NCI-H1048 (cell line): ENCODE measurements around the gene LYAR.

ENCODE experiments used
- DNase-seq: peaks from one replicate; lab custom pipeline; 2025; lab: John Stamatoyannopoulos, UW

Gene LYAR

DNA sequence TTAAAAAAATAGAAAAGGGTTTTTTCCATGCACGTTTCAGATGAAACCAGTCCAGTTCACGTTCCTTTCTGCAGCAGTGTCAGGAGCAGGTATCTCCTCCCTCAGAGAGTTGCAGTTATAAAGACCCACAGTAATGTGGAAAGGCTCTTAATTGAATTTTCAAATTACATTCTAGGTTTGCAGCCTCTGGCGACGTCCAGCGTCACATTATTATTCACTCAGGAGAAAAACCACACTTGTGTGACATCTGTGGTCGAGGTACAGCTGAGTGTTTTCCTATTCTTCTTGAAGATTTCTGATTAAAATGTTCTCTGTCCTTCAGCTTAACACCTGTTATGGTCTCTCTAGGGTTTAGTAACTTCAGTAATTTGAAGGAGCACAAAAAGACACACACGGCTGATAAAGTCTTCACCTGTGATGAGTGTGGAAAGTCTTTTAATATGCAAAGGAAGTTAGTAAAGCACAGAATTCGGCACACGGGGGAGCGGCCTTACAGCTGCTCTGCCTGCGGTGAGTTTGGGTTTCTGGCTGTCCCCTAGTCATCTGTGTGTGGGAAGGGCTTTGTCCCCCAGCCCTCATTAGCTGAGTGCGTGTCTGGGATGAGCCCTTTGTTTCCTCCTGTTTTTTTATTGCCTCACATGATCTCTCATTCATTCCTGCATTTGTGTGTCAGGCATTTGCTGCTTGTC is 25.7 kb upstream of the LYAR start:
- no peak for DNase-seq

DNA sequence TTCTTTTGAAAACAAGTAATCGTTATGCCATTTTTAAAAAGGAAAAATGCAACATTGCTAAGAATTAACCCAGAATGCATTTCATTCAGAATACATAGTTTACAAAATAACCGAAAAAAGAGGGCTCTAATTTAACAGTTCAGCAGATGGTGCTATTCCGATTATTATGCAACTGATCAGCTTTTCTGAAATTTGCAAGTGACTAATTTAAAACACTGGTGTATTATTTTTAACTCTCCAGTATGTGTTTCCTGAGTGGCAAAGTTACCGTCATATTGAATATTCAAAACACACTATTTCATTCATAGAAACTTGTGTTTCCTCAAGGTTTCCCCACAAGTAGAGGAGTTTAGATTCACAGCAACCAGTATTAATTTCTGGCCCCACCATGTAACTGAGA is 21.2 kb upstream of the LYAR start:
- no peak for DNase-seq

DNA sequence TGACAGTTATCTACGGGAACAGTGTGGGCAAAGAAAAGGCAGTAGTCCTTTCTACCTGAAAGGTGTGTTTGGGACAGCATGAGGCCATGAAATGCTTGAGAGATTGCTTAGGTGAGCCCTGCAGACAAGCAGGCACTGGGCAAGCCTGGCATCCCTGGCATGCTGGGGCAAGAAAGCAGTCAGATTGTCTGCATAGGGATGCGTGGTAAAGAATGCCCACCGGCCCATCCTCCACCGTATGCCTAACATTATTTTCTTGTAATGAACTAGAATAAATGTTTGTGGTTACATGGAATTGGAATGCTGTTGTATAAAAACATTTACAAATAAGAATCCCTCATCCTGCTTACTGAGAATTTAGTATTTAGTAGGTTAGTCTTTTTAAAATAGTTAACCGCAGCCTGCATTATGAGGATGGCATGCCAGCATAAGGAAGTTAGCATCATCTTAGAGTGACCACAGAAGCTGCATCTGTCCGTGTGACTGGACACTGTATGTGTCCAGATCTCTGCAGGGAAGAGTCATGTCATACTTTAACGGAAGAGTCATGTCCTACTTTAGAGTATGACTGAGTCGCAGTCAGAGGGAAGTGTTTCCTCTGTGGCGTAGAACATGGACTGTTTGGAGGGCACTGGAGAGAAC is 19.0 kb upstream of the LYAR start:
- no peak for DNase-seq

DNA sequence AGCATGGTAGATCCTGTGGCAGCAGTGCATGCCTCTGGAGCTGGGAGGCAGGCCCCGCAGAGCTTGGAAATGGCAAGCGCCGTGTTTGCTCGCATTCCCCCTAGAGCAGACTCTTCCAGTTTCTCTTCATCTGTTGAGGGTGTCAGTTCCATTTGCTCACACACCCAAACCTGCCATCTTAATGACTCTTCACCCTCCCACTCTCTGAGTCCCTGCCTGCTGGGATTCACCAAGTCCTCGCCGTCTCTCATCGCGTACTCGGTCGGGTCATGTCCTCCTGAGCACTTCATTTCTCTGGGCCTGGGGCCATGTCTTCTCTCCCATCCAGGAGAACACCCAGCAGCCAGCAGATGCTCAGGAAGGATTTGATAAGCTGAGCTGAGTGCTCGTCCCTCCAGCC is 17.0 kb upstream of the LYAR start:
- DNase-seq, result no peak

DNA sequence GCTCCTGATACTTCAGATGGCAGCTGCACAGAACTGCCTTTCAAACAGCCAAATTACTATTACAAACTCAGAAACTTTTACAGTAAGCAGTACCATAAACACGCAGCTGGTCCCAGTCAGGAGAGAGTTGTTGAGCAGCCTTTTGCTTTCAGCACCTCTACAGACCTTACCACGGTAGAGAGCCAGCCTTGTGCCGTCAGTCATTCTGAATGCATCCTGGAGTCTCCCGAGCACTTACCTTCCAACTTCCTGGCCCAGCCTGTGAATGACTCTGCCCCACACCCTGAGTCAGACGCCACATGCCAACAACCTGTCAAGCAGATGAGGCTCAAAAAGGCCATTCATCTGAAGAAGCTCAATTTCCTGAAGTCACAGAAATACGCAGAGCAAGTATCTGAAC is 12.5 kb upstream of the LYAR start:
- no peak for DNase-seq

DNA sequence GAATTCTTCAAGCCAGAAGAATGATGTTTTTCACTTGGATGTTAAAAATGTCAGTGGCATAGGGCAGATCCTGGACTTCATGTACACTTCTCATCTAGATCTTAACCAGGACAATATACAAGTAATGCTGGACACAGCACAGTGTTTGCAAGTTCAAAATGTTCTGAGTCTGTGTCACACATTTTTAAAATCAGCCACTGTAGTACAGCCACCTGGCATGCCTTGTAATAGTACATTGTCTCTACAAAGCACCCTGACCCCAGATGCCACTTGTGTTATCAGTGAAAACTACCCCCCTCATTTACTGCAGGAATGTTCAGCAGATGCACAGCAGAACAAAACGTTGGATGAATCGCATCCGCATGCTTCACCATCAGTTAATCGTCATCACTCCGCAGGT is 12.0 kb upstream of the LYAR start:
- no peak for DNase-seq

DNA sequence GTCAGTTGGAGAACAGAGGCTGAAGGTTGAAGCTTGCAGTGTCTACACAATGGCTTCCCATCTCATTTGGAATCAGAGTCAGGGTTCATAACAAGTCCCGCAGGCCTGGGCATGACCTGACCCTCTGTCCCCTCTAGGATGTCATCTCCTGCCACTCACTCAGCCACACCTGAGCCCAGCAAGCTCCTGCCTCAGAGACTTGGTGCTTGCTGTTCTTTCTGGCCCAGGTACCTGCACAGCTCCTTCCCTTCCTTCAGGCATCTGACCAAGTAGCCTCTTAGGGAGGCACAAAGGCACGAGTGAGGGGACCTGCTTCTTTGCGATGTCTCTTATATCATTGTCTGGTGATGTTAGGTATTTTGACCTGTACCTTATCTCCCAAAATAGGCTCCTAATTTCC is 9.1 kb upstream of the LYAR start:
- DNase-seq, result no peak

DNA sequence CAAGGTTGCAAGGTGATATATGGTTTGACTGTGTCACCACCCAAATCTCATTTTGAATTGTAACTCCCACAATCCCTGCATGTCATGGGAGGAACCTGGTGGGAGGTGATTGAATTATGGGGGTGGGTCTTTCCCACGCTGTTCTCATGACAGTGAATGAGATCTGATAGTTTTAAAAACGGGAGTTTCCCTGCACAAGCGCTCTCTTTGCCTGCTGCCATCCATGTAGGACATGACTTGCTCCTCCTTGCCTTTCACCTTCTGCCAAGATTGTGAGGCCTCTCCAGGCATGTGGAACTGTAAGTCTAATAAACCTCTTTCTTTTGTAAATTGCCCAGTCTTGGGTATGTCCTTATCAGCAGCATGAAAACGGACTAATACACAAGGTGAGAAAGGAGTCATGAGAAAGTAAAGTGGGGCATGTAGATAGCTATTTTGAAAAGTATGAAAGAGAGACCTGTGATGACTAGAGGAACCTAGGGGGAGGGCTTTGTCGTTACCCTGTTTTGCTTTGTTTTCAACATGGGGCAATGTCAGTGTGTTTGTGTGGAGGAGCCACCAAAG is 6.4 kb upstream of the LYAR start:
- no peak for DNase-seq

DNA sequence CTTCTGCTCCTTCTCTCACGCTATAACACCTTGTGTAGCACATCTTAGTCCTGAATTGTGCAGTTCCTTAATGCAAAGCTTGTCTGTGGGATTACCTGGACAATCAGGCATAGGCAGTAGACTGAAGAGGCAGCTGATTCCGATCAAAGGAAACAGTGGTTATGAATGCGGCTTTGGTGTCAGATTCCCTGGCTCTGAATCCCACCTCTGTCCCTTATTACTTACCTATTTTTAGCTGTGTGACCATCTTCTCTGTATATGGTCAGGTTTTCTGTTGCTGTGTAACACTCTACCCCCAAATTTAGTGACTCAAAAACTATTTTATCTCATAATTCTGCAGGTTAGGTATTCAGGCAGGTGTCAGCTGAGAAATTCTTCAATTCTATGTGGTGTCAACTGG is 3.3 kb upstream of the LYAR start:
- DNase-seq, result no peak

DNA sequence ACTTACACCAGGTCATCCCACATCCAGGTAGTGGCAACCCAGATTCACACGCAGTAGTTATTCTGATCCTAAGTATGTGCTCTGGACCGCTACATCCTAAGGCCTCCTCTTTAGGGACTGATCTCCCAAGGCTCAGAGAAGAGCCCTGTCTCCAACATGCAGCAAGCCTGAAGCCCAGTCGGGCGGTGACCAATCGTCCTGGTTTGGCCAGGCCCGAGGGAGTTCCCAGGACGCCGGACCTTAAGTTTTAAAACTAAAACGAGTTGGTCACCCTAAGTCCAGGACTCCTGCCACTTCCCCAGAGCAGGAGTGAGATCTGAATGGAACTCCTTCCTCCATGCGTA is 385 bp downstream of the LYAR start:
- no peak for DNase-seq

DNA sequence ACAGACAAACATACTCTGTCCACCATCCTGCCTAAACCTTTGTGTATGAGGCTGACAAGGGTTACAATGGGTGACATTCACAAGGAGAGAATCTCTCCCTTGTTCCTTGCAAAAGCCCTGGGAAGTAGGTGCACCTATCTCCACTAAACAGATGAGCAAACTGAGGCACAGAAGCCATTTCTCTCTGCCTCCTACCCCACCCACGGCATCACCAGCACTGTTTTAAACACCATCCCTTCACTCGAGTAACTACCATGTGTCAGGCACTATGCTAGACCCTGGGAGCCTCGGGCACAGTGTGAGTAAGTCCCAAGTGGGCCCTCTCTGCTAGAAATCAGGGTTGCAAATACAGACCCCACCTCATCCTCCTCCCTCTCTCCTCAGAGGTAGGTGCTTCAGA is 899 bp downstream of the LYAR start:
- no peak for DNase-seq

DNA sequence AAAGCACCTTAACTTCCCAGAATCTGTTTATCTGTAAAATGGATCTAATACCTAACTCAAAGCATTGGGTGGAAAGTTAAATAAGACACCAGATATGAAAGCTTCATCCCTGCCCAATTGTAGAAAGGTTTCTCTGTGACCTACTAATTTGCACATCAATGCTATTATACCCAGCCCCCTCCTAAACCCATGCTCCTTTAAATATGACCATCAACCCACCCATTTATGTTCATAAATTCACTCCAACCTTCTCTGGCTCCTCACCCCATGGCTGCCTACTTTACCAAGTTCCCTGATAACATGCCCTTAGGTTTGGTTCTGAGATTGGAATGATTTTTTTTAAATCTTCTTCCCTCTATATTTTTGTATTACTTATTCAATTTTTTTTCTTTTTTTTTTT is 1.9 kb downstream of the LYAR start:
- no peak for DNase-seq

DNA sequence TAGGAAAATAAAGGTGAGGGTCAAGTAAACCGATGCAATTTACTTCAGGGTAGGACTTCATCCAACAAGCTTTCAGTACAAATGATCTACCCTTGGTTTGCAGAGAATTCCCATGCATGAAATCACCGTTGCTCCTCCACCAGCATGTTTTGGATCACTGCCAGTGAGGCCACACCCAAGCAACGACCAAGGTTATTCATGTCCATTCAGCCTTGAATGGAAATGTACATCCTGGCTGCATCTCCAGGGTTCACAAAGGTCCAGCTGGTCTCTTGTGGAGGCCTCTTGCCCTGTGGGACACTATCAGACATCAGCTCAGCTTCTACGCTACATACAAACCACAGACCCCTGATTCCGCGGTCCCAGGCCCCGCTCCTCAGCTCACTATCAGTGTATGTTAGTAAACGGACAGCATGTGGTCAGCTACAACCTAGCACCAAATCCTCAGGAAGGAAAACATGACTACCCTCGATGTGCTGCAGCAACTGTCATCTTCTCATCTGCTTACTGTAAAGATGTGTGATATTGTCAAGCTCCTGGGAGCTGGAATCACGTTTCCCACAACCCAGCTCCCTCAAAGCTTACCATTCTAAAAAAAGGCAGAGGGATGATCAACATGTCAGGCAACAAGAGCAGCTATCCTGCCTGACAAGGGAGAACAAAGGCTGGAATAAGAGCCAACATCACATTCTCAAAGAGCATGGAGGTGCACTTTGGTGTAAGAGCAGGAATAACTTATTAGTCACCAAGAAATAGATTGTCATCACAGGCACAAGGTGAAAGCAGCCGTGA is 4.9 kb downstream of the LYAR start:
- no peak for DNase-seq

DNA sequence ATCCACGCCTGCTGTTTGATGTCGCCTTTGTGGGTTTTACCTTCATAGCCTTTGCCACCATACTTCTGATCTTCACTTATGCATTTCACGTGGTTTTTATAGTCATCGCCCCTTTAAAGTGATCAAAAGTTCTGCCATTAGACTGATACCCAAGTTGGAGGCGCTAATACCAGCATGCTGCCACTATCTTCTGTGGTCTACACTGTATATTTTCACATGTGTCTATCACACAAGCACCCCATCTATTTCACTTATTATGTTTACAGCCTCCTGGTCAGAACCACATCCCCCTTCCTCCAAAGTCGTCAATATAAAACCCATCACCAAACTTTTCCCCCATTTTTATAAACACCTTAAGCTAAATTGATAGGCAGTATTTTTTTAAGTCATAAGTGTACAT is 8.2 kb downstream of the LYAR start:
- no peak for DNase-seq

DNA sequence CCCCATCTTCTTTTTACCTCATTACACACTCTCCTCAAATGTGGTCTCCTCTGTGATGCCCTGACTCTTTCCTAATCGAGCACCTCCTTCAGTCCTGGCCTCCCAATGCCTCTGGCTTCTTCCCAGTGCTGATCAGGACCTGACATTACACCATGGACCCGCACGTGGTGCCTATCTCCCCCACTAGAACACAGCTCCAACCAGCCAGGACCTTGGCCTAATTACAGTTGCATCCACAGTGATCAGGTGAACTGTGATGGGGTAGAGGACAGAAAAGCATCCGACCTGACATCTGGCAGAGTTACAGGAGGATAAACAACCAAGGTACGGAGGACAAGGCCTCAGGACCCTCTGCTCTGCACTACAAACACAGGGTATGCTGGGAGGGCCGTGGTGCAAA is 12.4 kb downstream of the LYAR start:
- DNase-seq, result no peak

DNA sequence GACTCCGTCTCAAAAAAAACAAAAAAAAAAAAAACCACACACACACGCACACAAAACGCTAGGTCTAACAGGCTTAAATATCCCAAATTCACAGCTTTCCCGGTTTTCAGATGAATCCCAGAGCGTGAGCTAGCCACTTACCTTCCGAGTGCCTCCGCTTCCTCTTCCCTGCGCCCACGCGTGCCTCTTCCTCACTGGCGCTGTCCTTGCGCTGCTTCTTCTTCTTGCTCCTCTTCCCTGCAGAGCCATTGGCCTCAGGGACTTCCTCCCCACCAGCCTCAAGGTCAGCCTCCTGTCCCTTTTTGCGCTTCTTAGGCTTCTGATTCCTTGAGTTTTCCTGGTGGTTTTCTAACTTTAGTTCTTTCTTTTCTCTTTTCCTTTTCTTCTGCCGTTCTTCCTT is 15.7 kb downstream of the LYAR start:
- no peak for DNase-seq

DNA sequence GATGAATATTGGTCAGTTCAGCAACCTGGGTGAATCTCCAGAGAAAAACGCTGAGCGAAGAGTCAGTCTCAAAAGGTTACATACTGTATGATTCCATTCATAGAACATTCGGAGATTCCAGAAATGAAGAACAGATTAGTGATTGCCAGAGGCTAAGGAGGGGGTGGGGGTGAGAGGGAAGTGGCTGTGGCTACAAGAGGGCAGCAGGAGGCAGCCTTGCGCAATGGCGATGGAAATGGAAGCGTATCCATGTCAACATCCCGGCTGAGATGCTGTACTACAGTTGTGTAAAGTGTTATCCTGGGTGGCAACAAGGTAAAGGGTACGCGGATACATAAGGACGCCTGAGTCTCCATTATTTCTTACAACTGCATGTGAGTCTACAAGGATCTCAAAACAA is 18.0 kb downstream of the LYAR start:
- no peak for DNase-seq

DNA sequence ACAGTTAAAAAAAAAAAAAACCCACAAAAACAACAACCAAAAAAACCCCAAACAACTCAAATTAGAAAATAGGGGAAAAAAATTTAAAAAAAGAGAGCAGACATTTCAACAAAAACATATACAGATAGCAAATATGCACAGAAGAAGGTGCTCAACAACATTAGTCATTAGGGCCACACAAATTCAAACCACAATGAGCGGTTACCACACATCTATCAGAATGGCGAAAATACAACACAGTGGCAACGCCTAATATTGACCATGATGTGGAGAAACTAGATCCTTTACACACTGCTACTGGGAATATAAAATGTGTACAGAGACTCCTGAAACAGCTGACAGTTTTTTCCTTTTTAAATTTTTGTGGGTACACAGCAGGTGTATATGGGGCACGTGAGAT is 19.4 kb downstream of the LYAR start:
- DNase-seq, result no peak

DNA sequence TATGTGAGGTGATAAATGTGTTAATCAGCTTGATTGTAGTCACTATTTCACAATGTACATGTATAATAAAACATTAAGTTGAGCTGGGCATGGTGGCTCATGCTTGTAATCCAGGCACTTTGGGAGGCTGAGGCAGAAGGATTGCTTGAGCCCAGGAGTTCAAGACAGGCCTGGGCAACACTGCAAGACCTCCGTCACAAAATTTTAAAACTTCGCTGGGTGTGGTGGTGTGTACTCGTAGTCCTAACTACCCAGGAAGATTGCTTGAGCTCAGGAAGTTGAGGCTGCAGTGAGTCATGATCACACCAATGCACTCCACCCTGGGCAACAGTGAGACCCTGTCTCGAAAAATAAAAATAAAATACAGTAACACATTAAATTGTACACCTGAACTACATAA is 20.1 kb downstream of the LYAR start:
- no peak for DNase-seq

DNA sequence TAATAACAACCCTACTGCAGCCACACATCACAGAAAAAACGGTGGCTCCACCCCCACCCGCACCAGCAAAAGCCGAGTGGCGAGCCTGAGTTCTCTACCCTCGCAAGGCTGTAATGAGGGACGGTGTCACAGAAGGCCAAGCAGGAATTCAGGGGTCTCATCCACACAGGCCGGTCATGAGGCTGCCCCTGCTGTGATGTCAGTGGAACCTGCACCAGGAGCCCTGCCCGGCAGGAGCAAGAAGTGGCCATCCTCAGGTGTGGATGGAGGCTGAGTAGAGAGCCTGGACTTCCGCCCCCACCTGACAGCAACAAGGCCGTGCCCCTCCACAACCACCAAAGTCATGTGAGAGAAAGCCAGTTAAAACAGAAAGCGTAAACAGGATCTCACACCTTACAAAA is 20.6 kb downstream of the LYAR start:
- no peak for DNase-seq

DNA sequence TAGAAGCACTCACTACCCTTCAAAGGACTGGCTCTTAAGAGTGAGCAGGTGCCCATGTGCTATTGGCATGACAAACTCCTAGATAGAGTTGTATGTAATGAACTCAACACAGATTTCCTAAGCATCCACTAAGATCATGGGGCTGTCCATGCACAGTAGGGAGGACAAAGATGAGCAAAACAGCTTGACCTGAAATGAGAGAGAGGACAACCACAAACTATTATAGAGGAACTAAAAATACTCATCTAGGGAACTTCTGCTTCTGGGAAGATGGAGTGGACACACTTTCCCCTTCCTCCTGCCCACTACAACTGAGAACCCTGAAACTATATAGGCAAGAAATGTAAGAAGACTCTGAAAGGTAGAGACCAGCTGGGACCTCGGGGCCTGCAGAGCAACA is 21.2 kb downstream of the LYAR start:
- no peak for DNase-seq

DNA sequence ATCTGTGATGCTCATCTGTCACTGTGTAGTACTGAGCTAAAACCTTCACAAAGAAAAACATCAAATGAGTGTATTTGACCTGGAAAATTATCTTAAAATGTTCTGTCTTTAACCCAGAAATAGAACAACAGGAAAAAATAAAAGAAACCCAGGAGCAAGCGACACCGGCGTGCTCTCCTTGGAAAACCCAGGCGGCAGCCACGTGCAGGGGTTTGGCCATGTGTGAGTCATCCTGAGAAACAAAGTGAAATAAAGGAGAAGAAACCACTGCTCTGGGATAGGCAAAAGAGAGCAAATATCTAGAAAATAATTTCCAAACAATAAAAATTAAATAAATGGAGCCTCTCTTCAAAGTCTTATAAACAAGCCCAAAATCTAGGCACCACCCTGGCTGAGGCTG is 22.0 kb downstream of the LYAR start:
- no peak for DNase-seq

DNA sequence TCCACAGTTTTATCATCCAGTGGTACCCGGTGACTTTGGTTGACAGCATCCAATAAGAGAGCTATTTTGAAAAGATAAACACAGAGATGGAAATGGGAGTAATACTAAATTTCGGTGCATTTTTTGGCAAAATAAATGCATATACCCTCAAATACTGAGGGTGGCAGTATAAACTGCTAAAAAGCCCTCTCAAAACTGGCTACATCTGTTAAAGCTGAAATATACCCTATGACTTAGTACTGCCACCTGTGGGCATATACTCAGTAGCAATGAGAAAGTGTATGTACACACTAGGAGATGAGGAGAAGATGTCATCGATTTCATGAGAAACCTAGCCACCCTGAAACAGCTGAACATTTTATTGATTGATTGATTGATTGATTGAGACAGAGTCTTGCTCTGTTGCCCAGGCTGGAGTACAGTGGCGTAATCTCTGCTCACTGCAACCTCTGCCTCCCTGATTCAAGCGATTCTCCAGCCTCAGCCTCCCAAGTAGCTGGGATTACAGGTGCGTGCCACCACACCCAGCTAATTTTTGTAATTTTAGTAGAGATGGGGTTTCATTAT is 29.7 kb downstream of the LYAR start:
- no peak for DNase-seq
